Aorta (tissue), 5 donors: ENCODE measurements around the gene ASIC4. TPM values are rescaled to one million over a fixed set of nuclear protein-coding genes. Genes with fewer than 3 reads are reported as not detected.

Experiments used
- ATAC-seq: fragments of 200-7000 bp; cut with Tn5 transposase; one replicate; pipeline ENCODE4 v1.9.1; 2022; ENCODE audit warnings: moderate library complexity; ENCODE audit not compliant: low FRiP score
- DNase-seq, 2 donors: peaks; one replicate each; pipeline ENCODE4 v3.0.0-alpha.2; 2020
- H3K27ac ChIP-seq, 2 donors: one replicate each; pipeline ENCODE4 v1.5.1; 2013; ENCODE audit warnings: low read length in 2 of 2, mild to moderate bottlenecking in 2 of 2, moderate library complexity in 2 of 2, control low read depth in 1 of 2, inconsistent platforms in 1 of 2, low read depth in 1 of 2
- H3K27me3 ChIP-seq, 2 donors: one replicate each; pipeline ENCODE4 v1.6.1; 2013; ENCODE audit warnings: control low read depth in 1 of 2, low read length in 1 of 2, mild to moderate bottlenecking in 1 of 2, moderate library complexity in 1 of 2; ENCODE audit not compliant: insufficient read depth in 2 of 2, control insufficient read depth in 1 of 2
- H3K36me3 ChIP-seq, 2 donors: one replicate each; pipeline ENCODE4 v1.6.1; 2013; ENCODE audit warnings: control low read depth in 1 of 2, low read length in 1 of 2, mild to moderate bottlenecking in 1 of 2; ENCODE audit not compliant: insufficient read depth in 2 of 2, control insufficient read depth in 1 of 2
- H3K4me1 ChIP-seq, 2 donors: one replicate each; pipeline ENCODE4 v1.6.1; 2013; ENCODE audit warnings: low read length in 2 of 2, control low read depth in 1 of 2, mild to moderate bottlenecking in 1 of 2, moderate library complexity in 1 of 2; ENCODE audit not compliant: insufficient read depth in 2 of 2, control insufficient read depth in 1 of 2
- H3K4me3 ChIP-seq, 2 donors: one replicate each; pipeline ENCODE4 v1.5.1; 2013; ENCODE audit warnings: low read length in 2 of 2, control low read depth in 1 of 2, mild to moderate bottlenecking in 1 of 2
- H3K9me3 ChIP-seq: one replicate; pipeline ENCODE4 v1.6.1; 2013; ENCODE audit warnings: mild to moderate bottlenecking, low read length; ENCODE audit not compliant: control insufficient read depth
- WGBS, 2 donors: extraction: QIAGEN DNeasy Blood & Tissue Kit; methylation state at CpG; one replicate each; pipeline ENCODE4 v1.1.7; 2013; 5-methylcytosine and 5-hydroxymethylcytosine counted together
- intact Hi-C, 2 donors: fragments of 100-400 bp; cut with DNase I; formaldehyde crosslinking; loops; one replicate each; pipeline versions ENCODE4 v1.14.2 to v1.15.0; 2022
- polyA plus RNA-seq, 2 donors: library from polyadenylated mRNA; stranded (reverse); fragments of 200-250 nt; gene quantifications; one replicate each; pipeline ENCODE4 v1.2.3, GENCODE V29; 2013
- total RNA-seq, 2 donors: library from RNA; stranded (reverse); fragmentation: NEBNext Ultra II Directional; extraction: Animal tissue kit (Norgen Biotek cat#: 25700); gene quantifications; one replicate each; pipeline ENCODE4 v1.2.1, GENCODE V29; 2021
- donor health status: healthy with polysubstance abuse.
- donor health status: Bipolar disorder and iron deficiency.
- donor health status: DM: no; HTN: no; CAD: no.
- donor health status: DM: no; HTN: no; CAD: no.
- donor health status: DM: yes; HTN: yes; CAD: no.

ASIC4 gene
- total and polyA plus RNA-seq, 4 donors = 0.26 to 0.42 (median 0.29) TPM; not detected in 1

DNA sequence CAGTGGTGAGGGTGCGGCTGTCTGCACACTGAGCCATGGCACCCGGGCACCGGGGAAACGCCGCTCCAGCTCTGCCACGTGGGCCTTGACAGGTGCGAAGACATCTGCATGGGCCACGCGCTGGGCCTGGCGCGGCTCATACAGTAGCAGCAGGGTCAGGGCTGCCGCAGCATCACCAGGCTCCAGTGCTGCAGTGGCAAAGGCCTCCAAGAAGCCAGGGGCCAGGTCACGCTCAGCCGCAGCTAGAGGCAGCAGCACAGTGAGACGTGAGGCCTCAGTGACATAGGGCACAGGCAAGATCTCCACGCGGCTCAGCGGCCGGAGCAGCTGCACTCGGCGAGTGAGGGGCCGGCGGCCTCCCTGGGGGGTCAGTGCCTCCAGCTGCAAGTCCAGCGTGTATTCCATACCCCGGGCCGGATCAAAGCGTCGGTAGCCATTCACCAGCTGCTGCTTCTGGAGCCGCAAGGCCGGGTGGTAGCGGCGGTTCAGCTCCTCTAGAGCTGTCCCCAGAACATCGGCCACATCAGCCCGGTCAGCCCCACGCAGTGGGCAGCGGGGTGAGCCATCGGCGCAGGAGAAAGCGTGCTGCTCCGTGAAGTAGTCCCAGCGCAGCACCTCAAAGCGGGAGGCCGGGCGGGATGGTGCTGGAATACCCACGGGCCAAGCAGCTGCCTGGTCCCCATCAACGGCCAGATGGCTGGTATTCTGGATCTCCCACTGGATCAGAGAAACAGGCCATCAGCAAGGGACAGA, 25.8 kb downstream of the ASIC4 start:
- no peaks in the 10 kb centered on the region for H3K4me1 ChIP-seq
- WGBS, 2 donors = 93 to 94% methylated on average over 46 of the region's 46 CpGs

DNA sequence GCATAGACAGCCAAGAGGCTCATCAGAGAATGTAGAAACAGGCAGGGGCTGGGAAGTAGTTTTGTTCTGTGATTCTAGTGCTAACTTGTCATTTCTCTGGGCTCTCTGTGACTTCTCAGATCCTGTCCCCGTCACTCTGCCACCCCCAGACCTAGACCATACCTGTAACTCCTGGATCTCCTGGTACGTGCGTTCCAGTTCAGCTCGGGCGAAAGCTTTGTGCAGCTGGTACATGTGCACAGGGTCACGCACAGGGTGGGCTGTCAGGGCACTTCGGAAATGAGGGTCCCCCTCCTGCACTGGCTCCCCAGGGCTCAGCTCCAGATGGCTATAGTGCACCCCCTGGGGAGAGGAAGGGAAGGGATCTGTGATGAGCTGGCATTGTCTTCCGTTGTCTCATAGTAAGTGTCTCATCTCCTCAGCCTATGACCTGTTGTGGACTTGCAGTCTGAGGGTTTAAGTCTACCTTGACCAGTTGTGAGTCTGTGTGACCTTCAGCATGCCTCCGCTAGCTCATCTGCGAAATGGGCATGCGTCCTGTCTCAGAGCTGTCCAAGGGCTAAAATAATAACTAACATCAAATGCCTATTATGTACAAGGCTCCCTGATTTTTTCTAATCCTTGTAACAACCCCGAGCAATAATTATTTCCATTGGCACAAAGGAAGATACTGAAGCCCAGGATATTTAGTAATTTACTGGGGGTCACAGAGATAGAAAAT, 26.7 kb downstream of the ASIC4 start:
- peaks cover 0 to 2% of the 10 kb centered on the region in 2 donors for H3K36me3 ChIP-seq
- H3K27ac ChIP-seq = no peak overlapping the region
- H3K27me3 ChIP-seq = no peaks in the 10 kb centered on the region
- H3K4me1 ChIP-seq = no peaks in the 10 kb centered on the region
- 88 to 90% methylated on average over 12 of the region's 12 CpGs for WGBS, 2 donors
- H3K4me3 ChIP-seq = no peak overlapping the region
- DNase-seq (no peak), ATAC-seq (no peak)
- no peaks in the 10 kb centered on the region for H3K9me3 ChIP-seq
- intact Hi-C loops = loop anchor here (5.0 kb wide), 2 partner anchors 56 to 101 kb away; partner anchors contain the start of gene STK11IP (in 1 of the 2)

More for the DNA sequence above, 25.8 kb downstream of the ASIC4 start:
- H3K27me3 ChIP-seq = no peaks in the 10 kb centered on the region
- ATAC-seq (no peak), DNase-seq (no peak)
- H3K36me3 ChIP-seq = peaks cover 0 to 2% of the 10 kb centered on the region in 2 donors
- no peak overlapping the region for H3K27ac ChIP-seq
- no peaks in the 10 kb centered on the region for H3K9me3 ChIP-seq
- no peak overlapping the region for H3K4me3 ChIP-seq
- intact Hi-C loops = loop anchor here (5.0 to 10.0 kb wide), 3 partner anchors 57 to 375 kb away; partner anchors contain the start of genes NHEJ1 (in 1 of the 2) and STK11IP (in 1 of the 2)

DNA sequence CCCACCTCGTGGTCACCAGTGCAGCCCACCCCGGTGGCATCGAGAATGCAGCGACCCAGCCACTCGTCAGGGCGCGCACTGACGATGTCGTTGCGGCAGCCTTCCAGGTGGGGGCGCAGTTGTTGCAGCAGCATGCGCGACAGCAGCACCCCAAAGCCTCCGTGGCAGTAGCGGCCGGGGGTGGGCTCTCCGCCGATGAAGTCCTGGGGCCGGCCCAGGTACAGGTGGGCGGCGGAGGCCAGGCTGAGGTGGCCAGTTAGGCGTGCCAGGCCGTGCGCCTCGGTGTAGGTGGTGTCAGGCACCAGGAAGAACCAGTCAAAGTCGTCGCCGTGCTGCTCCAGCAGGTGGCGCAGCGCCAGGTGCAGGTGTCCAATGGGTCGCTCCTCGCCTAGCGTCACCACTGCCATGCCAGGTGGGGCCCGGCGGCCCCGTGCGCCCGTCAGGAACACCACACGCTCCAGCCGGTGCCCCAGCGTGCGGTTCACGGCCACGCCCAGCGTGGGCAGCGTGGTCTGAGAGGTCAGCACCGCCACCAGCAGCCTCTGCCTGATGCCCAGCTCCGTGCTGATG, 27.4 kb downstream of the ASIC4 start:
- Histone ChIP-seq H3K36me3 (peaks cover 0 to 2% of the 10 kb centered on the region in 2 donors), H3K4me1 (no peaks in the 10 kb centered on the region), H3K4me3 (no peak overlapping the region), H3K27ac (no peak overlapping the region), H3K9me3 (no peaks in the 10 kb centered on the region), H3K27me3 (no peaks in the 10 kb centered on the region)
- DNase-seq (peak; percentile 81 to 92), ATAC-seq (no peak)
- intact Hi-C loops = loop anchor here (2.0 to 5.0 kb wide), 4 partner anchors 43 to 149 kb away; partner anchors contain the start of genes GMPPA (in 1 of the 2) and STK11IP (in 1 of the 2)
- WGBS, 2 donors = 17 to 18% methylated on average over 44 to 48 of the region's 48 CpGs

DNA sequence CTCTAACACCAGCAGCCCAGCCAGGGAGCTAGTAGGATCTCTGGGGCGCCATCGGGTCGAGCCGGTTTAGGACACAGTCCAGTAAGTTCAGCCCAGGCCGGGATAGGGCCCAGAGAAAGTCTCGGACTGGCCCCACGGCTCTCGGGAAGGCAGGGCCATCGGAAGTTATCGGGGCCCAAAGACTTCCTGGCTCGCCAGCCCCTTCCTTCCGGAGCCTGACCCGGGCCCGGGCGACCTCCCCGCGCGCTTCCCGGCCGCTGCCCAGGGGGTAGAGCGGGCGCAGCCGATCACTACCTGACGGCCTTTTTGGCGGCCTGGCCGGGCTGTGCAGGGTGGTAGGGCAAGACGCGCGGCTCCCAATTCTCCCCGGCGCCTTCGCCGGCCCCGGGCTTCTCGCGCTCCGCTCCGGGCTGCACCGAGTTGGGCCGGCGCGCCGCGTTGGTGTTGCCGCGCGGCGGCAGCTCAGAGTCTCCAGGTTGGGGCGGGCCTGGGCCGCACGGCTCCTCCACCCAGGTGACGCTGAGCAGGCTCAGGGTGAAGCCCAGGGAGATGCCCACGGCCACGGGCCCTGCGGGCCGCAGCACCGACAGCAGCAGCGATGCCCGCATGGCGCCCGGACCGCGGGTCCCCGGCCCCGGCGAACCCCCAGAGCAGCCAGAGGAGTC, 28.8 kb downstream of the ASIC4 start:
- Histone ChIP-seq H3K36me3 (peaks cover 0 to 2% of the 10 kb centered on the region in 2 donors), H3K27me3 (no peaks in the 10 kb centered on the region), H3K4me3 (peak overlapping the region; percentile 41 to 68), H3K4me1 (no peaks in the 10 kb centered on the region), H3K9me3 (no peaks in the 10 kb centered on the region), H3K27ac (peak overlapping the region; percentile 8 to 82)
- 0% methylated on average over 50 to 66 of the region's 66 CpGs for WGBS, 2 donors
- no peak for DNase-seq
- peak; percentile 24 for ATAC-seq
- intact Hi-C loops = loop anchor here (1.0 to 5.0 kb wide), 5 partner anchors 44 to 148 kb away; partner anchors contain the start of genes GMPPA (in 1 of the 2) and STK11IP (in 1 of the 2)

DNA sequence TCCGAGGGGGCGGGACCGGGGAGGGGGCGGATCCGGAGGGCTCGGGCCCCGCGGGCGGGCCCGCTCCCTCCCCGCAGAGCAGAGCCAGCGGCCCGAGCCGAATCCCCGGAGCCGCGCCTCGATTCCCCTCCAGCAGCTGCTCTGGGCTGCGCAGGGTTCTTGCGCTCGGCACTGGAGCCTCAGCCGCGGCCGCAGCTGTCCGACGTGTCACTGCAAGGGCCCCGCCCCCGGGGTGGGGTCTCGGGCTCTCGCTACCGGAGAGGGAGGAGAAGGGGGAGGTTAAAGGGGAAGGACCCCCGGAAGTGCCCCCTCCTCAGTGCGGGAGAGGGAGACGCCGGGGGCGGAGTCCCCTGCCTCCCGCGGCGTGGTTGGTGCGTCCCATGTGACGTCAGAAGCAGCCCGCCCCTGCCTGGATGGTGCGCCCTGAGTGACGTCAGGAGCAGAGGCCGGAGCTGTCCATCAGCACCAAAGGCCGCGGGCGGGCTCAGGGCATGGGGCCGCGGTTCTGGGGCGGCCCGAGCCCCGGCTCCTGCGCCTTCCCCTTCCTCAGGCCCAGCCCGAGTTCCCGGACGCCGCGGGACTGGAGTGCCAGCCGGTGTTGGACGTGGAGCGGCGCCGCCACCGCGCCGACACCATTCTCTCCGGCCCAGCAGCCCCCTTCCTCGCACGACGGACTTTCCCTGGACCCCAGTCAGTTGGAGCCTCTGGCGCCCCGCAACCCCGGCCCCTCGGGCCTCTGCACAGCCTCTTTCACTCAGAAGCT, 29.5 kb downstream of the ASIC4 start, which contains the start of the genes CHPF and TMEM198:
TSS of gene CHPF (minus strand) at position 214 of the 763 bp plus-strand sequence. CDS start 271 bp downstream, outside the sequence.
TSS of gene TMEM198 (plus strand) at position 433 of the 763 bp plus-strand sequence. CDS start 700 bp downstream, outside the sequence.
- Histone ChIP-seq H3K27ac (peak within 1 kb of the TSS; percentile 8 to 82), H3K27me3 (no peaks in the 10 kb centered on the region), H3K9me3 (no peaks in the 10 kb centered on the region), H3K4me1 (no peaks in the 10 kb centered on the region), H3K4me3 (peak within 1 kb of the TSS; percentile 41 to 68), H3K36me3 (peaks cover 0 to 2% of the 10 kb centered on the region in 2 donors)
- 1% methylated on average over 33 to 75 of the region's 75 CpGs for WGBS, 2 donors
- peak; percentile 95 for ATAC-seq
- DNase-seq = peak; percentile 99
- intact Hi-C loops = loop anchor here (1.0 to 5.0 kb wide), 6 partner anchors 45 to 147 kb away; partner anchors contain the start of genes GMPPA (in 1 of the 2) and STK11IP (in 1 of the 2)

DNA sequence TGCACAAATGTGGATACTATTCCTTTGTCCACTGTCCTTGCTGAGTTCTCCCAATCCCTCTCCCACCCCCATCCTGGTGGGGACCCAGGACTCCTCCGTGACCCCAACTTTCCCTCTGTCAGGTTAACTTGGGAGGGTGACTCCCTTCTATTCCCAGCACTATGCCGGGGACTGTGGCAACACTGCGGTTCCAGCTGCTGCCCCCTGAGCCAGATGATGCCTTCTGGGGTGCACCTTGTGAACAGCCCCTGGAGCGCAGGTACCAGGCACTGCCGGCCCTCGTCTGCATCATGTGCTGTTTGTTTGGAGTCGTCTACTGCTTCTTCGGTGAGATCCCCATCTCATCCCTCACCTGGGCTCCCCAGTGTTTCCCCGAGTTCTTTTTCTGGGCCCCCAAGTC, 30.3 kb downstream of the ASIC4 start:
- Histone ChIP-seq H3K27ac (no peak overlapping the region), H3K9me3 (no peaks in the 10 kb centered on the region)
- no peak for DNase-seq

DNA sequence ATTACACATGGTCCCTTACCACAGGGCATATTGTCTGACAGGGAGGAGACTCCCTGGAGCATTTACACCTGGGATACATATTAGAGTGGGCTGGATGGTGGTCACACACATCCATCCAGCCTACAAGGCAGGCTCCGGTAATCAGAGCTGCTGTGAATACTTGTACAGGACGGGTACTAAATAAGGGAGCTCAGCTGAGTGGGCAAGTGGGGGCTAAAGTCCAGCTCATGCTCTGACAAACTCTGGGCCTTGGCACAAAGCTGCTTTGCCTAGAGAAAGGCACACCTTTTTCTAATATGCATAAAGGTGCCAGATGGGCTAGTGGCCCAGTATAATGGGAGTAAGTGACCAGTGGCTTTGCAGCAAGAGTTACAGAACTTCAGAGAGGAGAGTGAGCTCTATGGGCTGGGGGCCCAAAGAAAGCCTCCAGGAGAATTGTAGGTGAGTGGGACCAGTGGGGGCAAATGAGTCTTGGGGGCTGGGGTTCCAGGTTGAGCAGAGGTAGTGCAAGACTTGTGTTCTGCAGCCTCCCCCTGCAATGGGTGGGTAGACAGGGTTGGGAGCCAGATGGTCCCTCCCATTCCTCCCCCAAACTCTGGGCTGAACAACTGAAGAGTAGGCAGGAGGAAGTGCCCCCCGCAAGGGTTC, 31.1 kb downstream of the ASIC4 start:
- ATAC-seq (no peak), DNase-seq (no peak)
- H3K4me1 ChIP-seq = no peaks in the 10 kb centered on the region
- WGBS, 2 donors = 90 to 95% methylated on average over 3 of the region's 3 CpGs
- intact Hi-C loops = loop anchor here in 1 of 2 donors (2.0 kb wide), 1 partner anchor 139 kb away; no protein-coding TSS in a partner anchor
- H3K4me3 ChIP-seq = no peak overlapping the region
- H3K36me3 ChIP-seq = no peaks in the 10 kb centered on the region
- no peaks in the 10 kb centered on the region for H3K9me3 ChIP-seq
- H3K27ac ChIP-seq = no peak overlapping the region
- no peaks in the 10 kb centered on the region for H3K27me3 ChIP-seq

More for the DNA sequence above, 30.3 kb downstream of the ASIC4 start:
- no peaks in the 10 kb centered on the region for H3K27me3 ChIP-seq
- intact Hi-C loops = loop anchor here (2.0 to 5.0 kb wide), 3 partner anchors 53 to 140 kb away; partner anchors contain the start of gene STK11IP (in 1 of the 2)
- WGBS, 2 donors = 44 to 46% methylated on average over 9 of the region's 9 CpGs
- no peak for ATAC-seq
- H3K4me3 ChIP-seq = no peak overlapping the region
- H3K36me3 ChIP-seq = no peaks in the 10 kb centered on the region
- H3K4me1 ChIP-seq = no peaks in the 10 kb centered on the region
